Liver (tissue), 9 donors: ENCODE measurements around the gene DESI1. TPM values are rescaled to one million over a fixed set of nuclear protein-coding genes. Genes with fewer than 3 reads are reported as not detected.

Experiments used
- DNase-seq: peaks from one replicate; pipeline ENCODE4 v3.0.0-alpha.2; 2017; ENCODE audit warnings: low spot score
- H3K27ac ChIP-seq, 2 donors: one replicate each; pipeline ENCODE4 v1.7.0; 2013; ENCODE audit warnings: inconsistent platforms in 2 of 2, low read length in 2 of 2, control low read depth in 1 of 2, low read depth in 1 of 2, mild to moderate bottlenecking in 1 of 2
- H3K27me3 ChIP-seq, 4 donors: one replicate each; pipeline versions ENCODE4 v1.6.1 to v1.7.0; 2013; ENCODE audit warnings: low read length in 3 of 4, inconsistent platforms in 1 of 4, mild to moderate bottlenecking in 1 of 4, moderate library complexity in 1 of 4; ENCODE audit not compliant: control insufficient read depth in 4 of 4, insufficient read depth in 4 of 4
- H3K36me3 ChIP-seq, 4 donors: one replicate each; pipeline versions ENCODE4 v1.6.1 to v1.7.0; 2013; ENCODE audit warnings: low read length in 3 of 4, mild to moderate bottlenecking in 3 of 4, low read depth in 1 of 4, moderate library complexity in 1 of 4; ENCODE audit not compliant: control insufficient read depth in 4 of 4, insufficient read depth in 3 of 4
- H3K4me1 ChIP-seq, 4 donors: one replicate each; pipeline versions ENCODE4 v1.6.1 to v1.7.0; 2013; ENCODE audit warnings: low read length in 3 of 4, mild to moderate bottlenecking in 3 of 4, moderate library complexity in 1 of 4; ENCODE audit not compliant: control insufficient read depth in 4 of 4, insufficient read depth in 4 of 4
- H3K4me3 ChIP-seq, 3 donors: one replicate each; pipeline versions ENCODE4 v1.6.1 to v1.7.0; 2013; ENCODE audit warnings: low read length in 3 of 3, control low read depth in 1 of 3, low read depth in 1 of 3, mild to moderate bottlenecking in 1 of 3
- H3K9ac ChIP-seq, 2 donors: one replicate each; pipeline ENCODE4 v1.7.0; 2013; ENCODE audit warnings: low read length in 2 of 2, mild to moderate bottlenecking in 2 of 2, moderate library complexity in 2 of 2, control low read depth in 1 of 2, low read depth in 1 of 2
- H3K9me3 ChIP-seq, 4 donors: one replicate each; pipeline versions ENCODE4 v1.6.1 to v1.7.0; 2013; ENCODE audit warnings: low read length in 3 of 4; ENCODE audit not compliant: control insufficient read depth in 4 of 4
- CTCF ChIP-seq: fragments of 150-350 bp; IDR thresholded peaks from 2 replicates; pipeline ENCODE4 v1.5.1; 2017; ENCODE audit warnings: improper control_type of control experiment, low read depth, low read length; ENCODE audit not compliant: missing input control
- EGR1 ChIP-seq, 2 donors: IDR thresholded peaks; 2 replicates each; pipeline ENCODE4 v1.6.1; 2016 to 2018; ENCODE audit warnings: antibody characterized with exemption in 2 of 2, low read depth in 2 of 2
- FOXA1 ChIP-seq: IDR thresholded peaks from 2 replicates; pipeline ENCODE4 v1.6.1; 2016; ENCODE audit warnings: antibody characterized with exemption
- FOXA2 ChIP-seq: IDR thresholded peaks from 2 replicates; pipeline ENCODE4 v1.6.1; 2016; ENCODE audit warnings: antibody characterized with exemption
- GABPA ChIP-seq, 2 donors: IDR thresholded peaks in 1 of 2; conservative IDR thresholded peaks in 1 of 2; 2 replicates each; pipeline ENCODE4 v1.6.1; 2016; ENCODE audit warnings: antibody characterized with exemption in 2 of 2, mild to moderate bottlenecking in 1 of 2, moderate library complexity in 1 of 2
- HNF4A ChIP-seq, 2 donors: conservative IDR thresholded peaks; 2 replicates each; pipeline ENCODE4 v1.6.1; 2016; ENCODE audit warnings: antibody characterized with exemption in 2 of 2, mild to moderate bottlenecking in 2 of 2
- HNF4G ChIP-seq: IDR thresholded peaks from 2 replicates; pipeline ENCODE4 v1.6.1; 2016; ENCODE audit warnings: antibody characterized with exemption
- JUND ChIP-seq, 2 donors: IDR thresholded peaks; 2 replicates each; pipeline ENCODE4 v1.6.1; 2016; ENCODE audit warnings: antibody characterized with exemption in 2 of 2
- MAX ChIP-seq: IDR thresholded peaks from 2 replicates; pipeline ENCODE4 v1.6.1; 2016; ENCODE audit warnings: antibody characterized with exemption
- NR2F2 ChIP-seq: IDR thresholded peaks from 2 replicates; pipeline ENCODE4 v1.6.1; 2016; ENCODE audit warnings: antibody characterized with exemption
- RAD21 ChIP-seq, 2 donors: IDR thresholded peaks; 2 replicates each; pipeline ENCODE4 v1.6.1; 2016; ENCODE audit warnings: antibody characterized with exemption in 2 of 2, mild to moderate bottlenecking in 2 of 2
- REST ChIP-seq: IDR thresholded peaks from 2 replicates; pipeline ENCODE4 v1.6.1; 2016; ENCODE audit warnings: antibody characterized with exemption, mild to moderate bottlenecking
- RXRA ChIP-seq, 2 donors: IDR thresholded peaks; 2 replicates each; pipeline ENCODE4 v1.6.1; 2017 to 2018; ENCODE audit warnings: antibody characterized with exemption in 2 of 2, mild to moderate bottlenecking in 1 of 2
- SP1 ChIP-seq: IDR thresholded peaks from 2 replicates; pipeline ENCODE4 v1.6.1; 2018; ENCODE audit warnings: antibody characterized with exemption, mild to moderate bottlenecking
- TAF1 ChIP-seq: conservative IDR thresholded peaks from 2 replicates; pipeline ENCODE4 v1.6.1; 2016; ENCODE audit warnings: antibody characterized with exemption, mild to moderate bottlenecking
- YY1 ChIP-seq: IDR thresholded peaks from 2 replicates; pipeline ENCODE4 v1.6.1; 2016; ENCODE audit warnings: antibody characterized with exemption, mild to moderate bottlenecking
- ZBTB33 ChIP-seq: IDR thresholded peaks from 2 replicates; pipeline ENCODE4 v1.6.1; 2016; ENCODE audit warnings: antibody characterized with exemption
- WGBS: extraction: QIAGEN DNeasy Blood & Tissue Kit; methylation state at CpG from one replicate; pipeline ENCODE4 v1.1.7; 2013; 5-methylcytosine and 5-hydroxymethylcytosine counted together
- polyA plus RNA-seq, 2 donors: library from polyadenylated mRNA; stranded (reverse) in 1 of 2; unstranded in 1 of 2; fragments of 200-250 nt in 1 of 2; fragments of >200 nt in 1 of 2; fragmentation: Nextera tagmentation in 1 of 2; extraction: Ambion mirVana in 1 of 2; gene quantifications; one replicate each; pipeline versions ENCODE4 v1.2.1 to v1.2.3, GENCODE V29; 2013 to 2015
- total RNA-seq, 2 donors: library from RNA; depleted of rRNA; stranded (reverse); fragments of >200 nt; gene quantifications; one replicate each; pipeline ENCODE4 v1.2.3, GENCODE V29; 2014
- donor health status: healthy.
- donor health status: healthy.
- donor health status: healthy.
- donor health status: healthy.
- donor health status: healthy.

Gene DESI1
- total and polyA plus RNA-seq, 4 donors = 16.4 to 102 (median 40.6) TPM

- Histone ChIP-seq H3K36me3 (peaks cover 23 to 82% (median 72%) of the 10 kb centered on the region in 4 donors), H3K27ac (no peak overlapping the region), H3K9me3 (no peaks in the 10 kb centered on the region), H3K27me3 (no peaks in the 10 kb centered on the region), H3K4me3 (no peak overlapping the region), H3K4me1 (peaks cover 0 to 16% (median 3%) of the 10 kb centered on the region in 4 donors), H3K9ac (no peak overlapping the region)
- WGBS = 87% methylated on average over 5 of the region's 5 CpGs
- TF ChIP-seq YY1 (no peak), RXRA (IDR thresholded peaks at IDR 0.05) (no peak), GABPA (IDR thresholded peaks at IDR 0.05 in 1 of 2, conservative IDR thresholded peaks at IDR 0.05 in 1 of 2) (no peak), JUND (IDR thresholded peaks at IDR 0.05) (no peak), RAD21 (IDR thresholded peaks at IDR 0.05) (no peak), HNF4G (no peak), FOXA2 (no peak), TAF1 (no peak), REST (no peak), SP1 (no peak), EGR1 (IDR thresholded peaks at IDR 0.05; ENCODE audit: low read depth in 2 of 2) (no peak)
- DNase-seq = no peak
These were observed 35.7 kb upstream of the DESI1 start for GRCh38 chr22:41656556-41656955.

GRCh38 chr22:41654322-41654721, 33.5 kb upstream of the DESI1 start:
- Histone ChIP-seq H3K27me3 (no peaks in the 10 kb centered on the region), H3K4me3 (no peak overlapping the region), H3K4me1 (peaks cover 0 to 16% (median 3%) of the 10 kb centered on the region in 4 donors), H3K9me3 (no peaks in the 10 kb centered on the region), H3K9ac (no peak overlapping the region), H3K27ac (no peak overlapping the region), H3K36me3 (peaks cover 27 to 77% (median 63%) of the 10 kb centered on the region in 4 donors)
- DNase-seq = no peak
- WGBS = 87% methylated on average over 3 of the region's 3 CpGs
- TF ChIP-seq HNF4A (conservative IDR thresholded peaks at IDR 0.05) (peak in 1 of 2 donors; percentile 54), FOXA1 (no peak), SP1 (peak; percentile 29)

- H3K9me3 ChIP-seq = no peaks in the 10 kb centered on the region
- peaks cover 19 to 75% (median 55%) of the 10 kb centered on the region in 4 donors for H3K36me3 ChIP-seq
- no peak overlapping the region for H3K27ac ChIP-seq
- H3K4me1 ChIP-seq = peaks cover 0 to 16% (median 3%) of the 10 kb centered on the region in 4 donors
- H3K4me3 ChIP-seq = no peak overlapping the region
- H3K9ac ChIP-seq = no peak overlapping the region
- 95% methylated on average over 11 of the region's 11 CpGs for WGBS
- H3K27me3 ChIP-seq = no peaks in the 10 kb centered on the region
- no peak for TF ChIP-seq ZBTB33
- TF ChIP-seq CTCF = no peak
- TF ChIP-seq RAD21 (IDR thresholded peaks at IDR 0.05) = no peak
- no peak for TF ChIP-seq FOXA1
- no peak for TF ChIP-seq MAX
- no peak for TF ChIP-seq JUND (IDR thresholded peaks at IDR 0.05)
- no peak for TF ChIP-seq EGR1 (IDR thresholded peaks at IDR 0.05; ENCODE audit: low read depth in 2 of 2)
- no peak for TF ChIP-seq NR2F2
- TF ChIP-seq FOXA2 = no peak
- no peak for TF ChIP-seq REST
- no peak for DNase-seq
These were observed 30.0 kb upstream of the DESI1 start for GRCh38 chr22:41650821-41651220.
